Fibroblast of skin of left quadriceps (primary cell): ENCODE data around the gene DNAAF9.

Experiments used
- DNase-seq, 2 experiments: peaks; one replicate each; pipeline ENCODE4 v3.0.0-alpha.2; 2013; ENCODE audit warnings: low read depth in 2 of 2

The DNAAF9 gene

DNA sequence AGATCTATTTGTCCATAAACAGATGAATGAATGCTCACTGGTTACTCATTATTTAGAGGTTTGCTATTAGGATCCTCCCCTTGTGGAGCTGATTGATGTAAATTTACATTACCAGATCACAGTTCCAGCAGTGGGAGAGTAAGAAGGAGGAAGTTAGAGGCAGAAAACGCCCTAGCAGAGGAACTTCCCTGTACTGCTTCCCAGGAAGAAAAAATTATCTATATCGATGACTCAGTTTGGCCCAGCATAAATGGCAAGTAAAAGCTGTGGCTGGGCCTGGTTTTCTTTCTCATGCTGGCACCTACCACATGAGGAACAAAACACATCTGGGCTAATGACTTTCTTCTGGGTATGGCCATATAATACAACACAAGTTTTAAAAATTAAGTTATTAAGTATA is 35.7 kb downstream of the DNAAF9 start:
- DNase-seq: no peak

- no peak for DNase-seq
These were observed 40.4 kb downstream of the DNAAF9 start for GRCh38 chr20:3367089-3367488.

- DNase-seq: no peak
These were observed 43.0 kb downstream of the DNAAF9 start for GRCh38 chr20:3364323-3365013.

- DNase-seq: no peak
These were observed 46.7 kb downstream of the DNAAF9 start for GRCh38 chr20:3360752-3361151.

DNA sequence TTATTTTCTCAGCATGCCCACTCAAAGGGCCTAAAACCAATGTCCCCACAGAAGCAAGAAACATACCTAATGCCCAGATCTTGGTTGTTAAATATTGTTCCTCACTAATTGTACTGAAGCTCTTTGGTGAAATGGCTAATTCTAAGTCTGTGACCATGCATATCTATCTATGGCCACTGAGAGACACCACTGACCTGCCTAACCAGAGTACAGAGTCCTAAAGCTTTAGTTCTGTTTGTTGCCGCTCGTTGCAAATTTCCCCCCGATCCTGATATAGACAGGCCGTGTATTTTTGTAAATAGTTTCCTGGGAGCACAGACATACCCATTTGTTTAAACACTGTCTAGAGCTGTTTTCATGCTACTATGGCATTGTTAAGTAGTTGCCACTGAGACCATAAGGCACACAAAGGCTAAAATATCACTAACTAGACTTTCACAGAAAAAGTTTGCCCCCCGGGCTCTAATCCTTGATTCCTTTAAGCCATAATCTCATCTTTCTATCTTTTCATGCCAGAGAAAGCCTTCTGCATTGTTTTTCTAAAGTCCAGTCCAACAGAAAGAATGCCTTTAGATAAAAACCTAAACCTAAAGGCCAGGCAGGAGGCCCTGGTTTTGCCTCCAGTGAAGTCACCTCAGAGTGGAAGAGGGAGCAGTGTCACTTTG is 48.7 kb downstream of the DNAAF9 start:
- DNase-seq: no peak
